Upper lobe of right lung (tissue), 1 donor: Measurements from ENCODE around the gene FGF18. TPM values are rescaled to one million over a fixed set of nuclear protein-coding genes. Genes with fewer than 3 reads are reported as not detected.
"Not testable (repeated sequence)": the region's sequence is repeated elsewhere in the genome, so short reads cannot be mapped to it uniquely, and the experiment has no call there.

Source experiments
- ATAC-seq: fragments of 200-7000 bp; cut with Tn5 transposase; one replicate; pipeline ENCODE4 v1.9.1; 2020; ENCODE audit warnings: mild to moderate bottlenecking, moderate library complexity
- DNase-seq: peaks from one replicate; pipeline ENCODE4 v3.0.0-alpha.2; 2020
- H3K27ac ChIP-seq: fragments of 200-600 bp; one replicate; pipeline ENCODE4 v1.8.0; 2022
- H3K27me3 ChIP-seq: fragments of 200-600 bp; one replicate; pipeline ENCODE4 v1.8.0; 2022; ENCODE audit warnings: mild to moderate bottlenecking
- H3K36me3 ChIP-seq: fragments of 200-600 bp; one replicate; pipeline ENCODE4 v1.8.0; 2022
- H3K4me1 ChIP-seq: fragments of 200-600 bp; one replicate; pipeline ENCODE4 v1.8.0; 2022
- H3K4me3 ChIP-seq: fragments of 200-600 bp; one replicate; pipeline ENCODE4 v1.8.0; 2022; ENCODE audit warnings: mild to moderate bottlenecking
- H3K9me3 ChIP-seq: fragments of 200-600 bp; one replicate; pipeline ENCODE4 v1.8.0; 2022
- CTCF ChIP-seq: fragments of 200-600 bp; IDR thresholded peaks from one replicate; pipeline ENCODE4 v1.8.0; 2022; ENCODE audit warnings: antibody characterized with exemption
- intact Hi-C: fragments of 100-400 bp; cut with DNase I; formaldehyde crosslinking; loops from one replicate; pipeline ENCODE4 v1.11.0; 2022
- total RNA-seq: library from RNA; stranded (reverse); fragmentation: NEBNext Ultra II Directional; extraction: Animal tissue kit (Norgen Biotek cat#: 25700); gene quantifications from one replicate; pipeline ENCODE4 v1.2.1, GENCODE V29; 2021
- donor health status: DM: no; HTN: yes; CAD: no; lungs with severe emphysema.

The FGF18 gene
- total RNA-seq, 1 donor from 2014 or later: 4.2 TPM

- Histone ChIP-seq H3K36me3 (peaks cover 92% of the 10 kb centered on the region), H3K9me3 (no peaks in the 10 kb centered on the region), H3K4me3 (no peak overlapping the region), H3K27me3 (no peaks in the 10 kb centered on the region), H3K4me1 (no peaks in the 10 kb centered on the region), H3K27ac (no peak overlapping the region)
- DNase-seq (no peak), ATAC-seq (no peak)
- no peak for TF ChIP-seq CTCF
- intact Hi-C loops: no loop called here
Measured at GRCh38 chr5:171397599-171397998, 21.8 kb upstream of the FGF18 start.

- peaks cover 81% of the 10 kb centered on the region for H3K36me3 ChIP-seq
- H3K4me1 ChIP-seq, H3K4me3 ChIP-seq, H3K9me3 ChIP-seq, intact Hi-C loops, DNase-seq, H3K27ac ChIP-seq, ATAC-seq, H3K27me3 ChIP-seq: not testable (repeated sequence)
Measured at GRCh38 chr5:171398660-171399059, 20.8 kb upstream of the FGF18 start.

- Histone ChIP-seq H3K36me3 (peaks cover 71% of the 10 kb centered on the region), H3K4me1 (no peaks in the 10 kb centered on the region), H3K27ac (no peak overlapping the region), H3K27me3 (no peaks in the 10 kb centered on the region), H3K4me3 (no peak overlapping the region), H3K9me3 (no peaks in the 10 kb centered on the region)
- ATAC-seq (no peak), DNase-seq (no peak)
- intact Hi-C loops: no loop called here
- no peak for TF ChIP-seq CTCF
Measured at GRCh38 chr5:171400169-171400568, 19.3 kb upstream of the FGF18 start.

- intact Hi-C loops: no loop called here
- no peaks in the 10 kb centered on the region for H3K4me1 ChIP-seq
- no peak overlapping the region for H3K27ac ChIP-seq
- no peaks in the 10 kb centered on the region for H3K9me3 ChIP-seq
- no peak overlapping the region for H3K4me3 ChIP-seq
- DNase-seq (no peak), ATAC-seq (no peak)
- H3K27me3 ChIP-seq: no peaks in the 10 kb centered on the region
- peaks cover 72% of the 10 kb centered on the region for H3K36me3 ChIP-seq
- no peak for TF ChIP-seq CTCF
Measured at GRCh38 chr5:171401167-171401947, 18.1 kb upstream of the FGF18 start.

GRCh38 chr5:171402751-171403150 is 16.7 kb upstream of the FGF18 start:
- H3K27ac ChIP-seq, DNase-seq, H3K9me3 ChIP-seq, H3K27me3 ChIP-seq, ATAC-seq, H3K4me3 ChIP-seq, H3K4me1 ChIP-seq, intact Hi-C loops: not testable (repeated sequence)
- H3K36me3 ChIP-seq: peaks cover 73% of the 10 kb centered on the region

- Histone ChIP-seq H3K4me3 (no peak overlapping the region), H3K9me3 (no peaks in the 10 kb centered on the region), H3K36me3 (peaks cover 71% of the 10 kb centered on the region), H3K27me3 (no peaks in the 10 kb centered on the region), H3K4me1 (no peaks in the 10 kb centered on the region), H3K27ac (no peak overlapping the region)
- TF ChIP-seq CTCF: peak; percentile 26
- intact Hi-C loops: no loop called here
- DNase-seq (no peak), ATAC-seq (no peak)
Measured at GRCh38 chr5:171405615-171406014, 13.8 kb upstream of the FGF18 start.

GRCh38 chr5:171407234-171407633 is 12.2 kb upstream of the FGF18 start:
- intact Hi-C loops: no loop called here
- no peak for TF ChIP-seq CTCF
- Histone ChIP-seq H3K27me3 (no peaks in the 10 kb centered on the region), H3K4me1 (no peaks in the 10 kb centered on the region), H3K4me3 (no peak overlapping the region), H3K36me3 (peaks cover 74% of the 10 kb centered on the region), H3K27ac (no peak overlapping the region), H3K9me3 (no peaks in the 10 kb centered on the region)
- DNase-seq (no peak), ATAC-seq (no peak)
